ENCODE data around the gene C1QL2.

C1QL2 gene

GRCh38 chr2:119155633-119156032 is 2.9 kb downstream of the C1QL2 start:
- no peak for FAIRE-seq
- no peak for TF ChIP-seq POLR2AphosphoS5 (IDR thresholded peaks at IDR 0.05; ENCODE audit: low read depth, low read length)
- TF ChIP-seq SPI1 (IDR thresholded peaks at IDR 0.05; ENCODE audit: low read depth, low read length), result no peak
- no peak for TF ChIP-seq PAX5 (IDR thresholded peaks at IDR 0.05; ENCODE audit: insufficient read depth, low read length, severe bottlenecking)
- no peak for TF ChIP-seq TAF1 (IDR thresholded peaks at IDR 0.05; ENCODE audit: low read depth, low read length)
- TF ChIP-seq POLR2A (IDR thresholded peaks at IDR 0.05; ENCODE audit: low read depth, low read length), result no peak
- no peak for TF ChIP-seq POU2F2 (IDR thresholded peaks at IDR 0.05; ENCODE audit: low read depth, low read length)
- no peak for DNase-seq (ENCODE audit: insufficient read length, low spot score)

- TF ChIP-seq SPI1 (IDR thresholded peaks at IDR 0.05; ENCODE audit: low read depth, low read length) (no peak), TAF1 (IDR thresholded peaks at IDR 0.05; ENCODE audit: low read depth, low read length) (no peak), POLR2AphosphoS5 (IDR thresholded peaks at IDR 0.05; ENCODE audit: low read depth, low read length) (no peak), POLR2A (IDR thresholded peaks at IDR 0.05; ENCODE audit: low read depth, low read length) (no peak), POU2F2 (IDR thresholded peaks at IDR 0.05; ENCODE audit: low read depth, low read length) (no peak), PAX5 (IDR thresholded peaks at IDR 0.05; ENCODE audit: insufficient read depth, low read length, severe bottlenecking) (no peak)
- FAIRE-seq (no peak), DNase-seq (ENCODE audit: insufficient read length, low spot score) (no peak)
These were observed 4.5 kb downstream of the C1QL2 start for GRCh38 chr2:119154076-119154475.

DNA sequence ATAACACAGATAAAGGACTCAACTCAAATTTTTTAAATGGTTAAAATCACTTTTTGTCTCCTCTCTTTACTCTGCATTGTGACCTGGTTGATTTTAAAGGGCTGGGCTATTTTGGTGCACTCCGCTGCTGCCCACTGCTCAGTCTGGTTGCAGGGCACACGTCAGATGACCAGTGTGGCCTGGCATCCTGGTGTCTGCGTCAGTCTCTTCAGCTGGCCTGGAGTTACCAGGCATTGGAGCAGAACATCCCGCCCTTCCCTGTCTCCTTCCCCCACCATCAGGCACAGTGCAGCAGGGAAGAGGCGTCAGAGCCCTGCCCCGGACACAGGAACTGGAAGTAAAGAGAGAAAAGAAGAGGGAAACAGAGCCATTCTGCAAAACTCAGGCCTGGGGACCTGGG is 8.9 kb downstream of the C1QL2 start:
- no peak for DNase-seq (ENCODE audit: insufficient read length, low spot score)
- TF ChIP-seq POLR2A (IDR thresholded peaks at IDR 0.05; ENCODE audit: low read depth, low read length) (no peak), POLR2AphosphoS5 (IDR thresholded peaks at IDR 0.05; ENCODE audit: low read depth, low read length) (no peak), SPI1 (IDR thresholded peaks at IDR 0.05; ENCODE audit: low read depth, low read length) (no peak), TAF1 (IDR thresholded peaks at IDR 0.05; ENCODE audit: low read depth, low read length) (no peak), POU2F2 (IDR thresholded peaks at IDR 0.05; ENCODE audit: low read depth, low read length) (no peak), PAX5 (IDR thresholded peaks at IDR 0.05; ENCODE audit: insufficient read depth, low read length, severe bottlenecking) (no peak)
- no peak for FAIRE-seq

DNA sequence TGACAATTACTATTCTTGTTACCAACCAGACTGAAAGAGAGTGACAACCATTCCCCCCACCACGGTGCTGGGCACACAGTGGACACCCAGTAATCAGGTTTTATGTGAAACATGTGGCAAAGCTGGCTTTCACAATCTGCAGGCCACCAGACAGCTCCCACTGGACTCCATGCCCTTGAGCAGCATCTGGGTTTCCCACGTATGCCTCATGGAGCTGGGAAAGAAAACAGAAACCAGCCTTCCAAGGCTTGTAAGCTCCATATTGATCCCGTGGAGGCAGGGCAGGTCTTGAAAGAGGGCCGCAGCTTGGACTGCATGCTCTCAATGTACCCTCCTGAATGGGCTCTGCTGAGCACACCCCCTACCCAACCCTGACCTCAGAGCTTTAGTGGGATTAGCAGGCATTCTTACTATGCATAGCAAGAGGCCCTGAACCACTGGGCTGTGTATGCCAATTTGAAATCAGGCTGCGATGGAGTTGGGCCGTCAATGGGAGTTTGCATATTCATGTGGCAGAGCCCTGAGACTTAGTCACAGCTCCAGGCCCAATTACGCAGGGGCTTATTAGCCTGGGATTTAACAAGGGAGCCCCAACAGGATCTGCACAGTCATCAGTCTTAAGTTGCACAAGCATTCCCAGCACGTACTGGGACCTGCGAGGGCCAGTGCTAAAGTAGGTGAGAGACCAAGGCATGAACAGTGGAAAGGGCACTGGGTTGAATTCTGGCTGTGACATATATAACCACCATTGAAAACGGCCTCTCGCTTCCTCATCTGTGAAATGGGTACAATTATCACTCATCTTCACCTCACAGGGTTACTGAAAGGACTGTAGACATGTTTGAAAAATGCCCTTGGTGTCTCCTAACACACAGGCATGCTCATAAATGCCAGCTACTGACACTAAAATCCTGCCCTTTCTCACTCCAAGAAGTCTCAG is 10.5 kb downstream of the C1QL2 start:
- FAIRE-seq, result no peak
- no peak for DNase-seq (ENCODE audit: insufficient read length, low spot score)
- TF ChIP-seq TAF1 (IDR thresholded peaks at IDR 0.05; ENCODE audit: low read depth, low read length), result no peak
- no peak for TF ChIP-seq POU2F2 (IDR thresholded peaks at IDR 0.05; ENCODE audit: low read depth, low read length)
- TF ChIP-seq PAX5 (IDR thresholded peaks at IDR 0.05; ENCODE audit: insufficient read depth, low read length, severe bottlenecking), result no peak
- TF ChIP-seq SPI1 (IDR thresholded peaks at IDR 0.05; ENCODE audit: low read depth, low read length), result no peak
- TF ChIP-seq POLR2A (IDR thresholded peaks at IDR 0.05; ENCODE audit: low read depth, low read length), result no peak
- TF ChIP-seq POLR2AphosphoS5 (IDR thresholded peaks at IDR 0.05; ENCODE audit: low read depth, low read length), result no peak

GRCh38 chr2:119144806-119145205 is 13.7 kb downstream of the C1QL2 start:
- FAIRE-seq (no peak), DNase-seq (ENCODE audit: insufficient read length, low spot score) (no peak)
- TF ChIP-seq POLR2A (IDR thresholded peaks at IDR 0.05; ENCODE audit: low read depth, low read length) (no peak), POU2F2 (IDR thresholded peaks at IDR 0.05; ENCODE audit: low read depth, low read length) (no peak), POLR2AphosphoS5 (IDR thresholded peaks at IDR 0.05; ENCODE audit: low read depth, low read length) (no peak), SPI1 (IDR thresholded peaks at IDR 0.05; ENCODE audit: low read depth, low read length) (no peak), TAF1 (IDR thresholded peaks at IDR 0.05; ENCODE audit: low read depth, low read length) (no peak), PAX5 (IDR thresholded peaks at IDR 0.05; ENCODE audit: insufficient read depth, low read length, severe bottlenecking) (no peak)

DNA sequence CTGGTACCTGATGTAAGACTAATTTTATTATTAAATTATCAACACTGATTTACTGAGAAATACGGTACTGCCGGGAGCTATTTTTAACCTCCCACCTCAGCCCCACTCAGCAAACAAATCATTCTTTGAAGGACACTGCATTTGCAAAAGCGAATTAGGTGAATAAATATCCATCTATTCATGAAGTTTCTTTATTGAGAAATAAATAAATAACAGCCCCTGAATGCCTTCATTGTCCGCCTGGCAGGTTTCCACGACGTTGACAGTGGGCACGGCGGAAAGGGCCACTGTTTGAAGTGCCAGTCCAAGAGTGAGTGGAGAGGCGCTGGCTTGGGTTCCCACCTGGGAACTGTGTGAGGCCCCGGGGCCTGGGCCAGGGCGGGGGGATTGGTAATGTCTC is 15.7 kb downstream of the C1QL2 start:
- TF ChIP-seq TAF1 (IDR thresholded peaks at IDR 0.05; ENCODE audit: low read depth, low read length) (no peak), POLR2A (IDR thresholded peaks at IDR 0.05; ENCODE audit: low read depth, low read length) (no peak), SPI1 (IDR thresholded peaks at IDR 0.05; ENCODE audit: low read depth, low read length) (no peak), POU2F2 (IDR thresholded peaks at IDR 0.05; ENCODE audit: low read depth, low read length) (no peak), PAX5 (IDR thresholded peaks at IDR 0.05; ENCODE audit: insufficient read depth, low read length, severe bottlenecking) (no peak), POLR2AphosphoS5 (IDR thresholded peaks at IDR 0.05; ENCODE audit: low read depth, low read length) (no peak)
- DNase-seq (ENCODE audit: insufficient read length, low spot score) (no peak), FAIRE-seq (no peak)

DNA sequence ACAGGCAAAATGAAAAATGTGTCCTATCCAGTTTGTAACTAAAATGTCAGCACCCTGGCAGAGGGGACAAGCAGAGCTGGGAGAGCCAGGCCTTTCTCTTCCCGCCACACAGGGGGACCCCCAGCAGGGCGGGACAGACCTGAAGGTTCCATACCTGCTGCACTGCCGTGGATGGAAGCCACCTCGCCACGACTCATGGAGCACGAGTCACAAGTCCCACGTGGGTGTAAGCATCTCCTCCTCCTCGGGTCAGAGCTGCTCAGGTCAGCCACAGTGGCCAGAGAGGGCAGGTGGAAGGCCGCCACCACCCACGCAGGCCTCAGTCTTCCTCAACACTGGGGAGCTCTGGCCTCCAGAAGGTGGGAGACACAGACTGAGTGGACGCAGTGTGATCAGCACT is 21.0 kb downstream of the C1QL2 start:
- TF ChIP-seq POLR2AphosphoS5 (IDR thresholded peaks at IDR 0.05; ENCODE audit: low read depth, low read length) (no peak), TAF1 (IDR thresholded peaks at IDR 0.05; ENCODE audit: low read depth, low read length) (no peak), SPI1 (IDR thresholded peaks at IDR 0.05; ENCODE audit: low read depth, low read length) (no peak), POLR2A (IDR thresholded peaks at IDR 0.05; ENCODE audit: low read depth, low read length) (no peak), PAX5 (IDR thresholded peaks at IDR 0.05; ENCODE audit: insufficient read depth, low read length, severe bottlenecking) (no peak), POU2F2 (IDR thresholded peaks at IDR 0.05; ENCODE audit: low read depth, low read length) (no peak)
- FAIRE-seq (no peak), DNase-seq (ENCODE audit: insufficient read length, low spot score) (no peak)

DNA sequence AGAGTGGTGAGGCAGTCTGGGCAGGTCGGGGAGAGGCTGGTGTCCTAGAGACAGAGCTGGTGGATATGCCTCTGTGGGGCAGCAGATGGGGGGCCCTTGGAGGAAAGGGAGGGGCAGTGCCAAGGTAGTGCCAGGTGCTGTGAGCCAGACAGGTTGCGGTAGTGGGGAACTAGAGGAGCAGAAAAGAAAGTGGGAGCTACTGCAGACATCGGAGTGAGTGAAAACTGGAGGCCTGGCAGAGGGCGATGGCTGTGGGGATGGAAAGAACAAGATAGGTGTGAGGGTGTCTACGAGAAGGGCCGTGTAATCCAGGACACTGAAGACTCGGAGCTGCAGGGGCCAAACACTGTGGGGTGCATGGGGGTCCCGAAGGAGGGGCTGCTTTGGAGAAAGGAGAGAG is 21.7 kb downstream of the C1QL2 start:
- TF ChIP-seq POLR2A (IDR thresholded peaks at IDR 0.05; ENCODE audit: low read depth, low read length), result no peak
- no peak for TF ChIP-seq POLR2AphosphoS5 (IDR thresholded peaks at IDR 0.05; ENCODE audit: low read depth, low read length)
- no peak for TF ChIP-seq POU2F2 (IDR thresholded peaks at IDR 0.05; ENCODE audit: low read depth, low read length)
- TF ChIP-seq PAX5 (IDR thresholded peaks at IDR 0.05; ENCODE audit: insufficient read depth, low read length, severe bottlenecking), result no peak
- no peak for TF ChIP-seq TAF1 (IDR thresholded peaks at IDR 0.05; ENCODE audit: low read depth, low read length)
- no peak for TF ChIP-seq SPI1 (IDR thresholded peaks at IDR 0.05; ENCODE audit: low read depth, low read length)
- FAIRE-seq (no peak), DNase-seq (ENCODE audit: insufficient read length, low spot score) (no peak)

GRCh38 chr2:119136093-119136492 is 22.5 kb downstream of the C1QL2 start:
- no peak for TF ChIP-seq POLR2A (IDR thresholded peaks at IDR 0.05; ENCODE audit: low read depth, low read length)
- DNase-seq (ENCODE audit: insufficient read length, low spot score) (no peak), FAIRE-seq (no peak)

Measured in GM12891 (cell line).